CD14-positive monocyte (primary cell): Measurements from ENCODE around the gene CMTM6. TPM values are rescaled to one million over a fixed set of nuclear protein-coding genes. Genes with fewer than 3 reads are reported as not detected.

ENCODE experiments used
- DNase-seq, 3 donors: peaks; one replicate each; pipeline ENCODE4 v3.0.0-alpha.2; 2011 to 2022
- H2AFZ ChIP-seq: 2 replicates; pipeline ENCODE4 v1.6.0; 2012; ENCODE audit warnings: mild to moderate bottlenecking, low read depth, low read length, inconsistent platforms; ENCODE audit not compliant: insufficient read depth, poor library complexity, severe bottlenecking
- H3K27ac ChIP-seq, 2 donors: 1 replicate in 1 of 2; 2 replicates in 1 of 2; pipeline ENCODE4 v1.5.1; 2012 to 2013; ENCODE audit warnings: low read length in 2 of 2, control low read depth in 1 of 2, inconsistent platforms in 1 of 2, low read depth in 1 of 2, mild to moderate bottlenecking in 1 of 2
- H3K27me3 ChIP-seq, 2 donors: one replicate each; pipeline versions ENCODE4 v1.6.0 to v1.6.1; 2011 to 2013; ENCODE audit warnings: low read length in 2 of 2; ENCODE audit not compliant: control insufficient read depth in 2 of 2, insufficient read depth in 2 of 2
- H3K36me3 ChIP-seq, 2 donors: replicated peaks in 1 of 2; 1 replicate in 1 of 2; 2 replicates in 1 of 2; pipeline versions ENCODE4 v1.5.1 to v1.6.1; 2012 to 2013; ENCODE audit warnings: low read length in 2 of 2, control low read depth in 1 of 2, inconsistent platforms in 1 of 2, mild to moderate bottlenecking in 1 of 2; ENCODE audit not compliant: insufficient read depth in 2 of 2, control insufficient read depth in 1 of 2
- H3K4me1 ChIP-seq, 2 donors: 1 replicate in 1 of 2; 2 replicates in 1 of 2; pipeline versions ENCODE4 v1.5.1 to v1.6.1; 2012 to 2013; ENCODE audit warnings: low read length in 2 of 2, control low read depth in 1 of 2, inconsistent platforms in 1 of 2, mild to moderate bottlenecking in 1 of 2, moderate library complexity in 1 of 2; ENCODE audit not compliant: insufficient read depth in 2 of 2, control insufficient read depth in 1 of 2
- H3K4me2 ChIP-seq: replicated peaks from 2 replicates; pipeline ENCODE3; 2012; ENCODE audit warnings: low read length, moderate library complexity, mild to moderate bottlenecking; ENCODE audit not compliant: poor library complexity, severe bottlenecking; ENCODE audit errors: extremely low read depth
- H3K4me3 ChIP-seq, 3 experiments: fragments of 200-600 bp in 1 of 3; sonication (generic) in 1 of 3; replicated peaks in 1 of 3; 1 replicate in 2 of 3; 2 replicates in 1 of 3; pipeline ENCODE4 v1.5.1; 2011 to 2013; ENCODE audit warnings: low read length in 3 of 3, mild to moderate bottlenecking in 3 of 3, control low read depth in 2 of 3, low read depth in 2 of 3, inconsistent platforms in 1 of 3, moderate library complexity in 1 of 3
- H3K79me2 ChIP-seq: 2 replicates; pipeline ENCODE4 v1.6.0; 2012; ENCODE audit warnings: mild to moderate bottlenecking, control low read depth, inconsistent platforms, low read length, moderate library complexity; ENCODE audit not compliant: insufficient read depth
- H3K9ac ChIP-seq: 2 replicates; pipeline ENCODE4 v1.6.0; 2017; ENCODE audit warnings: low read length, mild to moderate bottlenecking; ENCODE audit not compliant: insufficient read depth, poor library complexity, severe bottlenecking
- H3K9me3 ChIP-seq, 2 donors: replicated peaks in 1 of 2; 1 replicate in 1 of 2; 2 replicates in 1 of 2; pipeline versions ENCODE4 v1.5.1 to v1.6.1; 2012 to 2013; ENCODE audit warnings: low read length in 2 of 2, control low read depth in 1 of 2; ENCODE audit not compliant: control insufficient read depth in 1 of 2, insufficient read depth in 1 of 2
- H4K20me1 ChIP-seq: 2 replicates; pipeline ENCODE4 v1.6.0; 2012; ENCODE audit warnings: mild to moderate bottlenecking, low read length, control low read depth, moderate library complexity; ENCODE audit not compliant: insufficient read depth
- H3K27ac Mint-ChIP-seq, 7 donors: one replicate each; pipeline ENCODE4 v1.8.0; 2020; ENCODE audit warnings: mild to moderate bottlenecking in 7 of 7, mixed read lengths in 7 of 7, moderate library complexity in 6 of 7, inconsistent platforms in 2 of 7
- H3K27me3 Mint-ChIP-seq, 3 donors: one replicate each; pipeline ENCODE4 v1.8.0; 2021 to 2022; ENCODE audit warnings: low read depth in 3 of 3, mild to moderate bottlenecking in 3 of 3, mixed read lengths in 3 of 3, moderate library complexity in 3 of 3, inconsistent platforms in 1 of 3
- H3K36me3 Mint-ChIP-seq, 2 donors: one replicate each; pipeline ENCODE4 v1.8.0; 2020; ENCODE audit warnings: mixed read lengths in 2 of 2, inconsistent platforms in 1 of 2, mild to moderate bottlenecking in 1 of 2
- H3K4me1 Mint-ChIP-seq: one replicate; pipeline ENCODE4 v1.8.0; 2020; ENCODE audit warnings: mild to moderate bottlenecking, mixed read lengths
- H3K4me3 Mint-ChIP-seq, 2 donors: one replicate each; pipeline ENCODE4 v1.8.0; 2020; ENCODE audit warnings: mild to moderate bottlenecking in 2 of 2, mixed read lengths in 2 of 2, moderate library complexity in 1 of 2
- H3K9me3 Mint-ChIP-seq, 7 donors: one replicate each; pipeline ENCODE4 v1.8.0; 2020 to 2022; ENCODE audit warnings: mixed read lengths in 7 of 7, mild to moderate bottlenecking in 6 of 7, moderate library complexity in 6 of 7, inconsistent platforms in 2 of 7
- WGBS: methylation state at CpG from one replicate; pipeline ENCODE4 v1.1.5; 2013; ENCODE audit warnings: missing lambda C conversion rate; ENCODE audit not compliant: insufficient coverage; 5-methylcytosine and 5-hydroxymethylcytosine counted together
- intact Hi-C, 2 donors: fragments of 100-400 bp; cut with micrococcal nuclease; formaldehyde crosslinking; loops; one replicate each; pipeline versions ENCODE4 v1.15.0 to v1.15.1; 2023
- polyA plus RNA-seq, 3 donors: library from polyadenylated mRNA; depleted of rRNA in 1 of 3; unstranded in 2 of 3; stranded (reverse) in 1 of 3; fragments of 300-500 nt in 2 of 3; fragments of >200 nt in 1 of 3; fragmentation: Illumina TruSeq in 2 of 3; gene quantifications; 1 replicate in 2 of 3; 2 replicates in 1 of 3; pipeline ENCODE4 v1.2.3, GENCODE V29; 2012 to 2021
- TF ChIP-seq, protein P1 (sequence below): fragments of 200-600 bp; IDR thresholded peaks from one replicate; pipeline ENCODE4 v1.8.0; 2022; ENCODE audit warnings: antibody characterized with exemption, mild to moderate bottlenecking

The CMTM6 gene
- polyA plus RNA-seq, 3 donors: 40.0 to 210 (median 190) TPM

DNA sequence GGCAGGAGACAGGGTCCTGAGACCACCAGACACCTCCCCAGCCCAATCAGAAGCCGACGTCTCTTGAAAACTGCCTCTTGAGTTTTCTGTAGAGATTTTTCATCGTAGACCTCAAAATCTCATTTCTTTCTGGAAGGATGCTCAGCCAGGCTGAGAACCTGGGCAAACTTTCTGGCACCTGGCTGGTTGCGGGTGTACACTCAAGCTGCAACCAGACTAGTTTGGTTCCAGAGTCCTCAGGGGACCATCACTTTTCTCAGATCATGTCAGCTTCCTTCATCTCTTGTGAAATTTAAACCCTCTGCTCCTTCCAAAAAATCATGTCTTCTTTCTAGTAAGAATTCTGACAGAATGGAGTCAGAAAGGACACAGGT lies 65.8 kb downstream of the CMTM6 start:
- Mint-ChIP-seq H3K4me3 (no peak overlapping the region), H3K36me3 (peaks cover 11 to 18% of the 10 kb centered on the region in 2 donors), H3K4me1 (peaks cover 46% of the 10 kb centered on the region), H3K27me3 (no peaks in the 10 kb centered on the region), H3K9me3 (peaks cover 0 to 2% (median 0%) of the 10 kb centered on the region in 7 donors), H3K27ac (peak overlapping the region in 3 of 7 donors; percentile 32 to 81 (median 51))
- Histone ChIP-seq H3K9ac (no peak overlapping the region), H3K27ac (peak overlapping the region in 1 of 2 donors; percentile 50), H2AFZ (no peak overlapping the region), H3K4me1 (peaks cover 21 to 22% of the 10 kb centered on the region in 2 donors), H3K4me2 (no peak overlapping the region), H3K36me3 (peaks cover 1 to 10% of the 10 kb centered on the region in 2 donors), H3K79me2 (peaks cover 99% of the 10 kb centered on the region), H3K9me3 (no peaks in the 10 kb centered on the region), H3K4me3 (no peak overlapping the region), H3K27me3 (no peaks in the 10 kb centered on the region), H4K20me1 (peaks cover 79% of the 10 kb centered on the region)
- TF ChIP-seq, protein P1, sequence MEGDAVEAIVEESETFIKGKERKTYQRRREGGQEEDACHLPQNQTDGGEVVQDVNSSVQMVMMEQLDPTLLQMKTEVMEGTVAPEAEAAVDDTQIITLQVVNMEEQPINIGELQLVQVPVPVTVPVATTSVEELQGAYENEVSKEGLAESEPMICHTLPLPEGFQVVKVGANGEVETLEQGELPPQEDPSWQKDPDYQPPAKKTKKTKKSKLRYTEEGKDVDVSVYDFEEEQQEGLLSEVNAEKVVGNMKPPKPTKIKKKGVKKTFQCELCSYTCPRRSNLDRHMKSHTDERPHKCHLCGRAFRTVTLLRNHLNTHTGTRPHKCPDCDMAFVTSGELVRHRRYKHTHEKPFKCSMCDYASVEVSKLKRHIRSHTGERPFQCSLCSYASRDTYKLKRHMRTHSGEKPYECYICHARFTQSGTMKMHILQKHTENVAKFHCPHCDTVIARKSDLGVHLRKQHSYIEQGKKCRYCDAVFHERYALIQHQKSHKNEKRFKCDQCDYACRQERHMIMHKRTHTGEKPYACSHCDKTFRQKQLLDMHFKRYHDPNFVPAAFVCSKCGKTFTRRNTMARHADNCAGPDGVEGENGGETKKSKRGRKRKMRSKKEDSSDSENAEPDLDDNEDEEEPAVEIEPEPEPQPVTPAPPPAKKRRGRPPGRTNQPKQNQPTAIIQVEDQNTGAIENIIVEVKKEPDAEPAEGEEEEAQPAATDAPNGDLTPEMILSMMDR: no peak
- intact Hi-C loops: loop anchor here in 1 of 2 donors (10.0 kb wide), 1 partner anchor 62 kb away; no protein-coding TSS in a partner anchor
- WGBS: 96% methylated on average over 4 of the region's 4 CpGs
- DNase-seq: no peak

DNA sequence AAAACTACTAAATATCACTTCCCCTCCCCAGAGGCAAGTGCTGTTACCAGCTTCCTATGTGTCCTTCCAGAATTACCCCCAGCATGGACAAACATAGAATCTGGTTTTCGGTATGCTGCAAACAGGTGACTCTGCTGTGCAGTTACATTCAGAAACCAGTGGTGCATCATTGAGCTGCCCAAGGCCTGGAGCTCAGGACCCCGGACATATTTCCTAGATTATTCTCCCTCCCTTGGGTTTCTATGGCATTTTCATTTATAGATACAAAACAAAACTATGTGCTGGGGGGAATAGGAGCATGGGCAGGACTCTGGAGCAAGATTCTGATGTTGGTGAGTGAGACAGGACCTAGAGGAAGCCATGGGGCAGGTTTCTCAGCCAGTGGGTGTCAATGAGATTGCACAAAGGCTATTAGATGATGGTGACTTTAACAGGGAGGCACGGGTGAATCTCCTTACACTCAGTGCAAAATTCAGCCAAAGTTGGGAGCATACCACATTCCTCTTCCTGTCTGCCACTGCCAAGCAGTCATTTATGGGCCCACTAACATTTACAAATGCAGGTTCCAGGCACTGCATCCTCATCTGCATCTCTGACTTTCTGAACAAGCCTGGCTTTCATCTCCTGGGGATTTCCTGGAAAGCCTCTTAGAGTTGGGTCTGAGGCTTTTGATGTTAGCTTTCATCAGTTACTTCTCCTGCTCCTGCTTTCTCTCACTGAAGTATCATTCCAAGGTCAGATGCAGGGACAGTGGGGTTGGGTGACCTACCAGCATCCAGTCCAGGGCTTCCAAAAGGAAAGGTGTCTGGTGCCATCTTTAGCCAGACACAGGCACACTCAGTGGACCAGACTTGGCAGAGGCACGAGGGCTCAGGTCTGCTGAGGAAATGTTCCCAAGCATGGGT lies 66.5 kb downstream of the CMTM6 start:
- intact Hi-C loops: loop anchor here in 1 of 2 donors (10.0 kb wide), 1 partner anchor 61 kb away; no protein-coding TSS in a partner anchor
- H3K4me1 Mint-ChIP-seq: peaks cover 50% of the 10 kb centered on the region
- peaks cover 7 to 17% of the 10 kb centered on the region in 2 donors for H3K36me3 Mint-ChIP-seq
- Histone ChIP-seq H3K4me1 (peaks cover 27 to 28% of the 10 kb centered on the region in 2 donors), H3K36me3 (peaks cover 0 to 4% of the 10 kb centered on the region in 2 donors), H3K9me3 (no peaks in the 10 kb centered on the region), H3K27ac (peak overlapping the region in 1 of 2 donors; percentile 50), H3K9ac (no peak overlapping the region), H2AFZ (no peak overlapping the region), H3K27me3 (no peaks in the 10 kb centered on the region), H3K79me2 (peaks cover 99% of the 10 kb centered on the region), H3K4me2 (no peak overlapping the region), H4K20me1 (peaks cover 79% of the 10 kb centered on the region), H3K4me3 (no peak overlapping the region)
- 88% methylated on average over 2 of the region's 4 CpGs for WGBS
- H3K27ac Mint-ChIP-seq: peak overlapping the region in 5 of 7 donors; percentile 3 to 83 (median 57)
- DNase-seq: no peak
- TF ChIP-seq, protein P1: no peak
- H3K9me3 Mint-ChIP-seq: peaks cover 0 to 2% (median 0%) of the 10 kb centered on the region in 7 donors
- H3K4me3 Mint-ChIP-seq: no peak overlapping the region
- no peaks in the 10 kb centered on the region for H3K27me3 Mint-ChIP-seq
